ENCODE data around the gene WEE1.
A peak's percentile ranks its signal among the peaks of the same experiment; 100 is the strongest.

Gene WEE1

GRCh38 chr11:9566561-9567063 lies 6.9 kb upstream of the WEE1 start:
- no peak for DNase-seq (ENCODE audit: low spot score)

- no peak for DNase-seq (ENCODE audit: low spot score)
Observed at GRCh38 chr11:9567401-9567800, 6.1 kb upstream of the WEE1 start.

DNA sequence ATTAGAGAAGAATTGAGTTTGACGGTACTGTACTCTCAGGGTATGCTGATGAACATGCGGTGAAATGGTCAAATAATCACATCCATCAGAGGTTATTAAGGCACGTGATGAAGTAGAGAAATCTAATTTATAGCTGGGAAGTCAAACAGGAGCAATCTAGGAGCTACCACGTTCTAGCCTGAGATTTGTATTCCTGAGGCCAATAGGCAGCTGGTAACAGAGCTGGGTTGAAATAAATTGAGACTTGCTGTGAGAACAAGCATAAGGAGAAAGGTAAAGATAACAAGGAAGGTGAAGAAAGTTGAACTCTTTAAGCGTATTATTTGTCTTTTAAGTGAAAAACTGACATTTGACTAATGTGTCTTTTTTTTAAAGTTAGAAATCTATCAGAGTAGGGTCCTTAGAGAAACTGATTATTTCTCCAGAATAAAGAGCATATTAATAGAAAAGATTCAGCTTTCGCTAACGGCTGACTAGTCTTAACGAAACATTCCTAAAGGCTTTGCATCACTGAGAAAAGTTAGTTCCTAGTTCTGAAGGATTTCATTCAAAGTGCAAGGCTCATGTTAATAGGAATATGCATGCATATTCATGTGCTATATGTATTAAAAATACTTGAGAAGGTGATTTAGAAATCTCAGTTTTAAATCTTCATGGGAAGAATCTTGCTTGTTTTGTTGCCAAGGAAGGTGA lies 5.2 kb upstream of the WEE1 start:
- DNase-seq (ENCODE audit: low spot score): no peak

DNA sequence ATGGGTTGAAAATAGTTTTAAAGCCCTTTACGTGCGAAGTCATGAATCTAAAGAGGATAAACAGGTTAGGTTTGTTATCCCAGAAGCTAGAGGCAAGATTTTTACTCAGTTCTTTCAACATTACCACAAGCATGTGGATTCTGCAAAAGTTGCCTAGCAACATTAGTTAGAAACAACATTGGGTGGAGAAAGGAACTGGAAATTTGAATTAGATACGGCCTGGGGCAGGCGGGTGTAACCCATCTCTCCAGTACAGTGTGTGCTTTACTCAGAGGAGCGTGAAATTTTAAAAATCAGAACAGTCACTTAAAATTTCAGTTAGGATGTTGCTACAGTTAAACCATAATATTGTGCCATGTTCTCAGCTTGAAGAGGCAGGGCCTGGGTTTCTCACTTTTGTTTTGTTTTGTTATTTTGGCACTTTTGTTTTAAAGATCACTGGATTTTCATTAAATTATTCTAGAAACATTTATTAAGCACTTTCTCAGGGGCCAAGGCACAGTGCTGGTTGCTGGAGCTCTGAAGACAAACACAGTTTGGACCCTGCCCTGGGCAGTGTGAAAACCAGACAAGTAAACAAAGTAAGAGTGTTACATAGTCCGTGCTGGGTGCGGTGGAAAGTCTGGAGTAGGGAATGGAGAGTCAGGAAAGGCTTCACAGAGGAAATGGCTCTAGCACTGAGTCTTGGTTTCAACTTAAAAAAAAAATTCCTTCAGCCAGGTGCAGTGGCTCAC lies 4.4 kb upstream of the WEE1 start:
- DNase-seq (ENCODE audit: low spot score): peak; percentile 32

DNA sequence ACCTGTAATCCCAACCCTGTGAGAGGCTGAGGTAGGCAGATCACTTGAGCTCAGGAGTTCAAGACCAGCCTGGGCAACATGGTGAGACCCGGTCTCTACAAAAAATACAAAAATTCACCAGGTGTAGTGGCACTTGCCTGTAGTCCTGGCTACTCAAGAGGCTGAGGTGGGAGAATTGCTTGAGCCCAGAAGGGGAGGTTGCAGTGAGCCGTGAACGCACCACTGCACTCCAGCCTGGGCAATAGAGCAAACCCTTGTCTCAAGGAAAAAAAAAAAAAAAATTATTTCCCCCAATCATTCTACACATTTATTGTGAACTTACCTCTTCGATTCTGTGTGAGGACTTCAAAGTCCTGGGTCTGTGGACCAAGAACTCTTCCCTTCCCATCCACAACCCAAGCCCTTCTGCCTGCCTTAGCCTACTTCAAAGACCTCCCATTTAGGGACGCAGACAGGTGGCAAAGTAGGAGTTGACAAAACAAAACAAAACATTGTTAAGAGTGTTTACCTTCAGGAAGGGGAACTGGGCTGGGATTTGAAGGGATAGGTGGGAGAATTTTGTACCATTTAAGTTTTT lies 3.8 kb upstream of the WEE1 start:
- no peak for DNase-seq (ENCODE audit: low spot score)

GRCh38 chr11:9570313-9571025 lies 3.0 kb upstream of the WEE1 start:
- DNase-seq (ENCODE audit: low spot score): no peak

GRCh38 chr11:9571071-9571762 lies 2.3 kb upstream of the WEE1 start:
- DNase-seq (ENCODE audit: low spot score): no peak

DNA sequence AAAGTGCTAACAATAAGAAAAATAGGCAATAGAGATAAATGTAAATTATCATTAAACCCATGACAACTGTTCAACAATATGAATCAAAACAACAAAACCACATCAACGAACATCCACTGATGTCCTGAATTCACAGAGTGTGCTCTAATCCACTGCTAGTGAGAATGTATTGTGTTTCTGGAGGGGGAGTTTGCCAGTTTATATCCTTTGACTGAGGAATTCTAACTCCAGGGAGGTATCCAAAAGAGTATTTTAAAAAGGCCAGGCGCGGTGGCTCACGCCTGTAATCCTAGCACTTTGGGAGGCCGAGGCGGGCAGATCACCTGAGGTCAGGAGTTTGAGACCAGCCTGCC lies 1.7 kb upstream of the WEE1 start:
- no peak for DNase-seq (ENCODE audit: low spot score)

DNA sequence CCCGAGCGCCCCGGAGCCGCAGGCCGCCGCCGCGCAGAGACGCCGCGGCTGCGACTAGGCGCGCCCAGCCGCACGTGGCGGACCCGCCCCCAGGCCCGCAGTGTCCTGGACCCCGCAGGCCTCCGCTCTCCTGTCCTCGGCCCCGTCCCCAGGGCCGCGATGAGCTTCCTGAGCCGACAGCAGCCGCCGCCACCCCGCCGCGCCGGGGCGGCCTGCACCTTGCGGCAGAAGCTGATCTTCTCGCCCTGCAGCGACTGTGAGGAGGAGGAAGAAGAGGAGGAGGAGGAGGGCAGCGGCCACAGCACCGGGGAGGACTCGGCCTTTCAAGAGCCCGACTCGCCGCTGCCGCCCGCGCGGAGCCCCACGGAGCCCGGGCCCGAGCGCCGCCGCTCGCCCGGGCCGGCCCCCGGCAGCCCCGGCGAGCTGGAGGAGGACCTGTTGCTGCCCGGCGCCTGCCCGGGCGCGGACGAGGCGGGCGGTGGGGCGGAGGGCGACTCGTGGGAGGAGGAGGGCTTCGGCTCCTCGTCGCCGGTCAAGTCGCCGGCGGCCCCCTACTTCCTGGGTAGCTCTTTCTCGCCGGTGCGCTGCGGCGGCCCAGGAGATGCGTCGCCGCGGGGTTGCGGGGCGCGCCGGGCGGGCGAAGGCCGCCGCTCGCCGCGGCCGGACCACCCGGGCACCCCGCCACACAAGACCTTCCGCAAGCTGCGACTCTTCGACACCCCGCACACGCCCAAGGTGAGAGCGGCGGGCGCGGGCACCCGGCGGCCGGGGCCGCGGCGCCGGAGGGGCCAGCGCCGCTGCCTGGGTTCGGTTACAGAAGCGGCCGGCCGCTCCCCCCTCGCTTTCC lies 528 bp downstream of the WEE1 start:
- no peak for DNase-seq (ENCODE audit: low spot score)

GRCh38 chr11:9574622-9575259 lies 1.3 kb downstream of the WEE1 start:
- no peak for DNase-seq (ENCODE audit: low spot score)

DNA sequence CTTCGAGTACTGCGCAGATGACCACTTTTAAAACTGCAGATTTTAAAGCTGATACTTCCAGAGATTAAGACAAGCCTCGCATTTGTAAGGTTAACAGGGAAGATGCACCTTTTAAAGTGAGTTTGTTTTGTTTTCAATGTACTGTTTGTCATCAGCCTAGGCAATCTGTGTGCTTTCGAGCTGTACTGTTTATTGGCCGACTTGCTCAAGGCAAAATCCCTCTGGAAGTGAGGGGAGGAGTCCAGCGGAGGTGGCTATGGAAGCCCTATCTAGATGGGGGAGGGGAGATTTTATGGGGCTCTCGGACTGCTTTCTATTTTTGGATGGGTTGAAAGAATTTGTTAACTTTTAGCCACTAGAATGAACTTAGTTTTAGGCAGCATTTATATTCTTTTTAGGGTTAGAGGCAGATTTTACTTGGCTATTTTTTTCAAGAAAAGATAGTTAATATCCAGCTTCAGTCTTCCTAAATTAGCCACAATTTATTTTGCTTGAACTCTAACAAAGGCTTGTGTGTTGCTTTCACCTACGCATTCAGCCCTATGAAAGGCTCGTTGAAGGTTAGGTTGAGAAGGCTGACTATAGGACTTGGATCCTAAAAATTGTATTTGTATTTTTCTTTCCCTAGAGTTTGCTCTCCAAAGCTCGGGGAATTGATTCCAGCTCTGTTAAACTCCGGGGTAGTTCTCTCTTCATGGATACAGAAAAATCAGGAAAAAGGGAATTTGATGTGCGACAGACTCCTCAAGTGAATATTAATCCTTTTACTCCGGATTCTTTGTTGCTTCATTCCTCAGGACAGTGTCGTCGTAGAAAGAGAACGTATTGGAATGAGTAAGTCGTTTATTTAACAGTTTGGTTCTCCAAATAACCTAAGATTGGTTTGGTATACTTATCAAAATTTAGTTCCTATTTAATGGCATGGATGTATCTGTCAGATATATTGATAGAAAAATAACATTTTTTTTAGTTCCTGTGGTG lies 2.1 kb downstream of the WEE1 start:
- peak; percentile 49 for DNase-seq (ENCODE audit: low spot score)

DNA sequence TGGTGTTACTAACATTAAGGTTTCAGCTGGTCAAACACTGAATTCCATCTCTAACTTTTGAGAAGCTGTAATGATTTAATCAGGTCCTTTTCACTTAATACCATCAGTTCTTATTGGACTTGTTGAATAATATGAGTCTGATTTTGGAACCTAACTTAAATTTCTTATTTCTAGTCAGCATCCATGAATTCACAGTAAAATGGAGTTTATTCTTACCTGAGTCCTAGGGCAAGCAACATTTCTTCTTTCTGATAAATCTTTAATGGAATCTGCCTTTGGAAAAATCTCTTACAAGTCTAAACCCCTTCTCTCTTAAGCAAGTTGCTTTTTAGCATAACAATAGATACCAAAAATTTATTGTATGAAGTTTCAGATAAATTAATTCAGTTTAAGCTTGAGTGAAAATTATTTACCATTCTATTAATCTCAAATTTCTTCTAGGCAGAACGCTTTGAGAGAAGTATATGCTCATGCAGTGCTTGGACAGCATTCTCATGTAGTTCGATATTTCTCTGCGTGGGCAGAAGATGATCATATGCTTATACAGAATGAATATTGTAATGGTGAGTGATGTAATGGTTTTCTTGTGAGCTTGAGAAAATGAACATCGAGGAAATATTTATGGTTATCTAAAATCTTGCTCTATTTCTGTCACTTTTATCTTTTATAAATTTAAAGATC lies 3.4 kb downstream of the WEE1 start:
- DNase-seq (ENCODE audit: low spot score): no peak

GRCh38 chr11:9577556-9577955 lies 4.1 kb downstream of the WEE1 start:
- DNase-seq (ENCODE audit: low spot score): no peak

- no peak for DNase-seq (ENCODE audit: low spot score)
Observed at GRCh38 chr11:9580894-9581293, 7.4 kb downstream of the WEE1 start.

DNA sequence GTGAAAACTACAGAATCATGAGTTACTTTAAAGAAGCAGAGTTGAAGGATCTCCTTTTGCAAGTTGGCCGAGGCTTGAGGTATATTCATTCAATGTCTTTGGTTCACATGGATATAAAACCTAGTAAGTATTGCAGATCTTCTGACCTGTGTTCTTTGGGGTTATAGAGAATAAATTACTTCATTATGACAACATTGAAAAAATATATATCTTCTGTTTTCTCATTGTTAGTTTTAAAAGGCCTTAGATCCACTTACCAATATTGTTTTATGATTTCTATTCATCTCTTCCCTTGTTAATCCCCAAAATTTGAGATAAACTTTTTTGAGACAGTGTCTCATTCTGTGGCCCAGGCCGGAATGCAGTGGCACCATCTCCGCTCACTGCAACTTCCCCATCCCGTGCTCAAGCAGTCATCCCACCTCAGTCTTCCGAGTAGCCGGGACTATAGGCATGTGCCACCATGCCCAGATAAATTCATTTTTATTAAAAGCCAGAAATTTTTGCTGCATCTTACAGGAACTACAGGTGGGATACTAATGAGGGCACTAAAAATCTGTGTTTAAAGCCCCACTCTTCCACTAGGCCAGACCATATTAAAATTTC lies 8.2 kb downstream of the WEE1 start:
- DNase-seq (ENCODE audit: low spot score): no peak

DNA sequence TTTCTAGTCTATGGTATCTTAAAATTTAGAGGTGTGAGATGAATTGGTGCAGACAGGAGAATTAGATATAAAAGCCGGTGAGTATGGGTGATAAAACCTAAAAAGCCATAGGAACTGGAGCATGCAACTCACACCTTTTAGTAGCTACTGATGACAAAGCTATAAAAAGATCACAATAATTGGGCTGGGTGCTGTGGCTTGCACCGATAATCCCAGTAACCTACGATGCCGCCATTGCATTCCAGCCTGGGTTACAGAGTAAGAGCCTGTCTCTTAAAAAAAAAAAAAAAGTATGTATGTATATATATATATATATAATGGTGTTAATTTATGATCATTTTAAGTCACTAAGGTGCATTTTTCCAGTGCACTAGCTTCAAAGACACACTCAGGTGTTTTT lies 17.2 kb downstream of the WEE1 start:
- DNase-seq (ENCODE audit: low spot score): no peak

DNA sequence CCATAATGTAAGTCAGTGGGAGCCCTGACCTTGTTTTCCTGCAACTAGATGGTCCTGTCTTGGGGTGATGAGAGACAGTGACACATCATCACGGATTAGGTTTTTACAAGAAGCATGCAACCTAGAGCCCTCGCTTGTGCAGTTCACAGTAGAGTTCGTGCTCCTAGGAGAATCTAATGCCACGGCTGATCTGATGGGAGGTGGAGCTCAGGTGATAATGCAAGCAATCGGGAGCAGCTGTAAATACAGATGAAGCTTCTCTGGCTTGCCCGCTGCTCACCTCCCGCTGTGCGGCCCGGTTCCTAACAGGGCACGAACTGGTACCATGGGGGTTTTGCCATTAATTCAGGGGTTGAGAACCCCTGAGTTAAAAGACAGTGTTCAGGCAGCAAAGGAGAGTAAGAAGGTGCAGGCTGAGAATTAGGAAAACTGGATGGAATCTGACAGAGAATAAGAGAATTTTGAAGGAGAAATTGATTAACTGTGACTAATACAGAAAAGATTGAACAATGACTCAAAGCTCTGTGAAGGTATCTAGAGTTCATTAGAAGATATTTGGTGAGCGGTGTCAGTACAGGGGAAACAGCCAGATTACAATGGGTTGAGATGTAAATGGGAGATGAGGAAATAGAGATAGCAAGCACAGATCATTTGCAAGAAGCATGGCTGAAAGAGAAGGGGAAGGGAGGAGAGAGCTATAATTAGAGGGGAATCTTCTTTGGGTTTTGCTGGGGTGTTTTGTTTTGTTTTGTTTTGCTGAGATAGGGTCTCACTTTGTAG lies 21.0 kb downstream of the WEE1 start:
- no peak for DNase-seq (ENCODE audit: low spot score)

Data from iPS-NIHi11 (cell line).